ENCODE data around the gene ZBTB40.

DNA sequence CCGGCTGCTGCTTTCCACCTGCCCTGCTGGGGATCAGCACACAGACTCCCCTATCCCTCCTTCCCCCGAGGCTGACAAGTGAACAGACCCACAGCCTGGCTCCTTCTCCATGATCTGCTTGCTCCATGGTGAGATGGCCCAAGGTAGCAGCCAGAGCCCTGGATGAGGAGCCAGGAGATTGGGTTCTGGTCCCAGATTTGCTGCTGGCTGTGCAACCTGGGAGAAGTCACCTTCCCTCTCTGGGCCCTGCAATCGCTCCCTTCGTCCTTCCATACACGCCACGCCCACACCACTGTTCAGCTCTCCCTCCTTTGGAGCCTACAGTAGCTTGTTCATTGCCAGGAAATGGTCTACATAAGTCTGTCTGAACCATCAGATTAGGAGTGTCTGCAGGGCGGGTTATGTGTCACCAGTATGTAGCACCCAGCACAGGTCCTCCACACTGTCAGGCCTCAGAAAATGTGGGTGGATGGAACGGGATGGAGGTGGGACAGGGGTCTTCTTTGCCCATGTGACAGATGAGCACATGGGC lies 102.4 kb downstream of the ZBTB40 start:
- TF ChIP-seq, protein P1, sequence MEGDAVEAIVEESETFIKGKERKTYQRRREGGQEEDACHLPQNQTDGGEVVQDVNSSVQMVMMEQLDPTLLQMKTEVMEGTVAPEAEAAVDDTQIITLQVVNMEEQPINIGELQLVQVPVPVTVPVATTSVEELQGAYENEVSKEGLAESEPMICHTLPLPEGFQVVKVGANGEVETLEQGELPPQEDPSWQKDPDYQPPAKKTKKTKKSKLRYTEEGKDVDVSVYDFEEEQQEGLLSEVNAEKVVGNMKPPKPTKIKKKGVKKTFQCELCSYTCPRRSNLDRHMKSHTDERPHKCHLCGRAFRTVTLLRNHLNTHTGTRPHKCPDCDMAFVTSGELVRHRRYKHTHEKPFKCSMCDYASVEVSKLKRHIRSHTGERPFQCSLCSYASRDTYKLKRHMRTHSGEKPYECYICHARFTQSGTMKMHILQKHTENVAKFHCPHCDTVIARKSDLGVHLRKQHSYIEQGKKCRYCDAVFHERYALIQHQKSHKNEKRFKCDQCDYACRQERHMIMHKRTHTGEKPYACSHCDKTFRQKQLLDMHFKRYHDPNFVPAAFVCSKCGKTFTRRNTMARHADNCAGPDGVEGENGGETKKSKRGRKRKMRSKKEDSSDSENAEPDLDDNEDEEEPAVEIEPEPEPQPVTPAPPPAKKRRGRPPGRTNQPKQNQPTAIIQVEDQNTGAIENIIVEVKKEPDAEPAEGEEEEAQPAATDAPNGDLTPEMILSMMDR (IDR thresholded peaks at IDR 0.05; ENCODE audit: poor library complexity): no peak
- TF ChIP-seq EZH2 (IDR thresholded peaks at IDR 0.05; ENCODE audit: borderline replicate concordance) (no peak), EZH2phosphoT487 (IDR thresholded peaks at IDR 0.05; ENCODE audit: low read depth, severe bottlenecking, unreplicated experiment) (no peak)

Measured in hepatocyte (in vitro differentiated cells).